Superior temporal gyrus (tissue), 1 donor: ENCODE measurements around the gene ABCA13.

Experiments used
- DNase-seq: peaks from one replicate; pipeline ENCODE4 v3.0.0-alpha.2; 2016; ENCODE audit errors: extremely low spot score

The ABCA13 gene

GRCh38 chr7:48634116-48634632, 462.9 kb downstream of the ABCA13 start:
- DNase-seq = no peak

GRCh38 chr7:48635796-48636195, 464.5 kb downstream of the ABCA13 start:
- no peak for DNase-seq

- DNase-seq = no peak
These were observed 465.2 kb downstream of the ABCA13 start for GRCh38 chr7:48636391-48637015.

- DNase-seq = no peak
These were observed 466.1 kb downstream of the ABCA13 start for GRCh38 chr7:48637382-48637781.

- DNase-seq = no peak
These were observed 466.8 kb downstream of the ABCA13 start for GRCh38 chr7:48638041-48638440.

GRCh38 chr7:48643431-48644013, 472.3 kb downstream of the ABCA13 start:
- DNase-seq = no peak

GRCh38 chr7:48658138-48658537, 486.9 kb downstream of the ABCA13 start:
- no peak for DNase-seq

- DNase-seq = no peak
These were observed 489.1 kb downstream of the ABCA13 start for GRCh38 chr7:48660306-48660870.

- no peak for DNase-seq
These were observed 493.0 kb downstream of the ABCA13 start for GRCh38 chr7:48664241-48664640.

GRCh38 chr7:48665353-48666135, 494.3 kb downstream of the ABCA13 start:
- DNase-seq = no peak

- no peak for DNase-seq
These were observed 496.1 kb downstream of the ABCA13 start for GRCh38 chr7:48667407-48667806.

GRCh38 chr7:48671656-48672055, 500.4 kb downstream of the ABCA13 start:
- DNase-seq = no peak

- no peak for DNase-seq
These were observed 509.7 kb downstream of the ABCA13 start for GRCh38 chr7:48681006-48681405.

GRCh38 chr7:48691788-48692187, 520.5 kb downstream of the ABCA13 start:
- DNase-seq = no peak
